Measurements from ENCODE around the gene MPHOSPH9. TPM values are rescaled to one million over a fixed set of nuclear protein-coding genes. Genes with fewer than 3 reads are reported as not detected.
A peak's percentile ranks its signal among the peaks of the same experiment; 100 is the strongest.

Gene MPHOSPH9
- total and polyA plus RNA-seq, 12 donors: 11.7 to 61.7 (median 23.5) TPM

GRCh38 chr12:123150275-123150743 is 82.6 kb downstream of the MPHOSPH9 start:
- H3K4me3 ChIP-seq: peak overlapping the region; percentile 9 to 72 (median 50)
- WGBS, 4 donors: 1 to 6% (median 2%) methylated on average over 8 to 52 of the region's 54 CpGs; no CpG with 5 or more reads in 1 of the 4 donors
- peak; percentile 48 to 70 (median 67) for DNase-seq
- H3K4me1 ChIP-seq (replicated peaks in 1 of 2): peaks cover 16 to 41% of the 10 kb centered on the region in 2 donors
- H3K36me3 ChIP-seq (replicated peaks in 1 of 2): no peaks in the 10 kb centered on the region
- no peaks in the 10 kb centered on the region for H3K27me3 ChIP-seq
- intact Hi-C loops (cut with DNase I): loop anchor here (5.0 to 10.0 kb wide), 2 partner anchors 106 to 168 kb away; partner anchors contain the start of gene ARL6IP4 (in 1 of the 2)
- peak overlapping the region; percentile 26 to 92 (median 88) for H3K27ac ChIP-seq
- TF ChIP-seq CTCF (IDR thresholded peaks at IDR 0.05) (no peak), POLR2A (IDR thresholded peaks at IDR 0.05) (no peak)
- H3K9me3 ChIP-seq (replicated peaks in 1 of 3): no peaks in the 10 kb centered on the region

GRCh38 chr12:123149501-123150274 is 83.3 kb downstream of the MPHOSPH9 start:
- DNase-seq: peak in 5 of 7 donors; percentile 49 to 59 (median 53)
- peak overlapping the region; percentile 26 to 92 (median 88) for H3K27ac ChIP-seq
- intact Hi-C loops (cut with DNase I): loop anchor here (5.0 to 10.0 kb wide), 2 partner anchors 105 to 167 kb away; partner anchors contain the start of gene ARL6IP4 (in 1 of the 2)
- H3K36me3 ChIP-seq (replicated peaks in 1 of 2): no peaks in the 10 kb centered on the region
- no peaks in the 10 kb centered on the region for H3K9me3 ChIP-seq (replicated peaks in 1 of 3)
- 20 to 33% (median 26%) methylated on average over 14 to 22 of the region's 22 CpGs for WGBS, 4 donors
- no peak for TF ChIP-seq POLR2A (IDR thresholded peaks at IDR 0.05)
- TF ChIP-seq CTCF (IDR thresholded peaks at IDR 0.05): peak in 1 of 6 experiments; percentile 5
- peaks cover 20 to 48% of the 10 kb centered on the region in 2 donors for H3K4me1 ChIP-seq (replicated peaks in 1 of 2)
- H3K4me3 ChIP-seq: peak overlapping the region; percentile 9 to 72 (median 50)
- H3K27me3 ChIP-seq: no peaks in the 10 kb centered on the region

GRCh38 chr12:123149088-123149487 is 83.9 kb downstream of the MPHOSPH9 start:
- intact Hi-C loops (cut with DNase I): no loop called here

More at GRCh38 chr12:123149088-123149487, 83.9 kb downstream of the MPHOSPH9 start:
- Histone ChIP-seq H3K36me3 (replicated peaks in 1 of 2) (no peaks in the 10 kb centered on the region), H3K9me3 (replicated peaks in 1 of 3) (no peaks in the 10 kb centered on the region), H3K4me3 (peak overlapping the region in 1 of 4 donors; percentile 72), H3K27ac (peak overlapping the region in 3 of 5 donors; percentile 88 to 92 (median 92)), H3K27me3 (no peaks in the 10 kb centered on the region), H3K4me1 (replicated peaks in 1 of 2) (peaks cover 20 to 54% of the 10 kb centered on the region in 2 donors)
- TF ChIP-seq CTCF (IDR thresholded peaks at IDR 0.05) (peak in 2 of 6 experiments; percentile 14 to 26), POLR2A (IDR thresholded peaks at IDR 0.05) (peak in 1 of 2 donors; percentile 42)
- 92 to 100% (median 94%) methylated on average over 3 of the region's 3 CpGs for WGBS, 4 donors
- peak in 1 of 7 donors; percentile 50 for DNase-seq
